Keratinocyte (primary cell): ENCODE results near the gene ADNP2. TPM values are rescaled to one million over a fixed set of nuclear protein-coding genes. Genes with fewer than 3 reads are reported as not detected.

Experiments
- DNase-seq: peaks from one replicate; pipeline ENCODE4 v3.0.0-alpha.2; 2011; ENCODE audit warnings: low read depth, missing footprints, low spot score
- FAIRE-seq: peaks from 2 replicates; lab custom pipeline; 2011; peaks lifted over from hg19 to GRCh38; lab: Jason Lieb, UNC
- H2AFZ ChIP-seq: 2 replicates; pipeline ENCODE4 v1.6.0; 2012; ENCODE audit warnings: low read length, control low read depth, inconsistent platforms; ENCODE audit not compliant: control insufficient read depth
- H3K27ac ChIP-seq: 2 replicates; pipeline ENCODE4 v1.5.1; 2011; ENCODE audit warnings: low read length; ENCODE audit not compliant: control insufficient read depth, insufficient read depth
- H3K27me3 ChIP-seq: 3 replicates; pipeline ENCODE4 v1.6.0; 2011; ENCODE audit warnings: low read length; ENCODE audit not compliant: control insufficient read depth, insufficient read depth; ENCODE audit errors: extremely low read depth
- H3K36me3 ChIP-seq, 2 experiments: 2 replicates in 1 of 2; 3 replicates in 1 of 2; pipeline ENCODE4 v1.5.1; 2011; ENCODE audit warnings: low read length in 2 of 2, mild to moderate bottlenecking in 1 of 2; ENCODE audit not compliant: control insufficient read depth in 2 of 2, insufficient read depth in 2 of 2; ENCODE audit errors: extremely low read depth in 1 of 2
- H3K4me1 ChIP-seq: 3 replicates; pipeline ENCODE4 v1.5.1; 2011; ENCODE audit warnings: low read length; ENCODE audit not compliant: control insufficient read depth, insufficient read depth; ENCODE audit errors: extremely low read depth
- H3K4me2 ChIP-seq: 3 replicates; pipeline ENCODE4 v1.6.0; 2011; ENCODE audit warnings: low read depth, low read length; ENCODE audit not compliant: control insufficient read depth, insufficient read depth; ENCODE audit errors: extremely low read depth
- H3K4me3 ChIP-seq, 3 experiments: fragments of 200-600 bp in 1 of 3; sonication (generic) in 1 of 3; 2 replicates in 2 of 3; 3 replicates in 1 of 3; pipeline ENCODE4 v1.5.1; 2011 to 2016; ENCODE audit warnings: low read length in 3 of 3, mild to moderate bottlenecking in 3 of 3, control low read depth in 2 of 3, inconsistent platforms in 1 of 3, low read depth in 1 of 3, mixed read lengths in 1 of 3, mixed run types in 1 of 3, moderate library complexity in 1 of 3; ENCODE audit not compliant: control insufficient read depth in 2 of 3, insufficient read depth in 2 of 3; ENCODE audit errors: extremely low read depth in 1 of 3
- H3K79me2 ChIP-seq: 2 replicates; pipeline ENCODE4 v1.6.0; 2012; ENCODE audit warnings: low read length; ENCODE audit not compliant: control insufficient read depth, insufficient read depth
- H3K9ac ChIP-seq: 3 replicates; pipeline ENCODE4 v1.6.0; 2011; ENCODE audit warnings: low read length; ENCODE audit not compliant: control insufficient read depth, insufficient read depth; ENCODE audit errors: extremely low read depth
- H3K9me1 ChIP-seq: 3 replicates; pipeline ENCODE4 v1.6.0; 2011; ENCODE audit warnings: low read length; ENCODE audit not compliant: control insufficient read depth, insufficient read depth; ENCODE audit errors: extremely low read depth
- H3K9me3 ChIP-seq: 2 replicates; pipeline ENCODE4 v1.5.1; 2012; ENCODE audit warnings: low read depth, low read length; ENCODE audit not compliant: control insufficient read depth
- H4K20me1 ChIP-seq: 3 replicates; pipeline ENCODE4 v1.6.0; 2011; ENCODE audit warnings: low read length; ENCODE audit not compliant: control insufficient read depth, insufficient read depth; ENCODE audit errors: extremely low read depth
- CTCF ChIP-seq, 3 experiments: IDR thresholded peaks in 1 of 3; conservative IDR thresholded peaks in 1 of 3; optimal IDR thresholded peaks in 1 of 3; 2 replicates in 2 of 3; 3 replicates in 1 of 3; pipeline versions ENCODE3 to v1.5.1; 2011; ENCODE audit warnings: low read length in 3 of 3, mild to moderate bottlenecking in 3 of 3, moderate library complexity in 2 of 3, control low read depth in 1 of 3, inconsistent platforms in 1 of 3; ENCODE audit not compliant: insufficient read depth in 2 of 3; ENCODE audit errors: extremely low read depth in 1 of 3
- EZH2 ChIP-seq: IDR thresholded peaks from one replicate; pipeline ENCODE4 v1.6.1; 2012; ENCODE audit warnings: inconsistent platforms, mild to moderate bottlenecking, low read length, moderate library complexity
- dilution Hi-C: fragments of 300-500 bp; cut with MboI; formaldehyde crosslinking; loops from one replicate; pipeline ENCODE4 v1.7.0; 2020; ENCODE audit warnings: low sequenced_read_pairs; ENCODE audit not compliant: extremely low pct_ligation_motif_present
- polyA plus RNA-seq, 5 experiments: library from polyadenylated mRNA; depleted of rRNA in 3 of 5; stranded (reverse) in 3 of 5; stranded (forward) in 1 of 5; unstranded in 1 of 5; fragments of >200 nt; gene quantifications; 1 replicate in 1 of 5; 2 replicates in 3 of 5; 3 replicates in 1 of 5; pipeline versions ENCODE4 v1.2.1 to v1.2.3, GENCODE V29; 2011 to 2012; ENCODE audit warnings: missing spikeins in 2 of 5, low read depth in 1 of 5, low replicate concordance in 1 of 5

ADNP2 gene
- polyA plus RNA-seq, 1 donor (not counting 4 experiments of a cell fraction or from before 2014, with no cell fraction given): 11.3 TPM

GRCh38 chr18:80107426-80107825 lies 1.6 kb upstream of the ADNP2 start:
- peaks cover 12% of the 10 kb centered on the region for H4K20me1 ChIP-seq
- no peak overlapping the region for H3K9ac ChIP-seq
- no peak for DNase-seq
- H3K4me1 ChIP-seq: peaks cover 10% of the 10 kb centered on the region
- peaks cover 29% of the 10 kb centered on the region for H3K79me2 ChIP-seq
- no peak for TF ChIP-seq CTCF (optimal IDR thresholded peaks at IDR 0.05 in 1 of 3, IDR thresholded peaks at IDR 0.05 in 1 of 3, conservative IDR thresholded peaks at IDR 0.05 in 1 of 3; ENCODE audit: extremely low read depth in 1 of 3, insufficient read depth in 2 of 3, low read length in 3 of 3)
- TF ChIP-seq EZH2: no peak
- no peak overlapping the region for H3K4me2 ChIP-seq
- FAIRE-seq: no peak
- no peaks in the 10 kb centered on the region for H3K9me1 ChIP-seq
- H3K4me3 ChIP-seq: no peak overlapping the region
- no peak overlapping the region for H2AFZ ChIP-seq
- no peaks in the 10 kb centered on the region for H3K27me3 ChIP-seq
- H3K27ac ChIP-seq: no peak overlapping the region
- H3K36me3 ChIP-seq: no peaks in the 10 kb centered on the region
- H3K9me3 ChIP-seq: no peaks in the 10 kb centered on the region
- dilution Hi-C loops: no loop called here

GRCh38 chr18:80108121-80108536 lies 933 bp upstream of the ADNP2 start:
- no peaks in the 10 kb centered on the region for H3K27me3 ChIP-seq
- no peak overlapping the region for H3K4me2 ChIP-seq
- no peak overlapping the region for H3K27ac ChIP-seq
- peaks cover 36% of the 10 kb centered on the region for H3K79me2 ChIP-seq
- H4K20me1 ChIP-seq: peaks cover 12% of the 10 kb centered on the region
- TF ChIP-seq EZH2 (no peak), CTCF (optimal IDR thresholded peaks at IDR 0.05 in 1 of 3, IDR thresholded peaks at IDR 0.05 in 1 of 3, conservative IDR thresholded peaks at IDR 0.05 in 1 of 3; ENCODE audit: extremely low read depth in 1 of 3, insufficient read depth in 2 of 3, low read length in 3 of 3) (no peak)
- H2AFZ ChIP-seq: no peak overlapping the region
- no peaks in the 10 kb centered on the region for H3K36me3 ChIP-seq
- dilution Hi-C loops: no loop called here
- H3K9ac ChIP-seq: no peak overlapping the region
- peaks cover 12% of the 10 kb centered on the region for H3K4me1 ChIP-seq
- H3K4me3 ChIP-seq: no peak overlapping the region
- H3K9me1 ChIP-seq: no peaks in the 10 kb centered on the region
- DNase-seq: no peak
- no peak for FAIRE-seq
- H3K9me3 ChIP-seq: no peaks in the 10 kb centered on the region
